Peyer's patch (tissue), 4 donors: Measurements from ENCODE around the gene SMNDC1. TPM values are rescaled to one million over a fixed set of nuclear protein-coding genes. Genes with fewer than 3 reads are reported as not detected.
A peak's percentile ranks its signal among the peaks of the same experiment; 100 is the strongest.

Source experiments
- DNase-seq, 3 donors: peaks; one replicate each; pipeline ENCODE4 v3.0.0-alpha.2; 2017 to 2019
- H3K27ac ChIP-seq, 4 donors: fragments of 200-600 bp; sonication (generic); one replicate each; pipeline ENCODE4 v1.5.1; 2016 to 2019
- H3K27me3 ChIP-seq, 2 donors: fragments of 200-600 bp; sonication (generic); one replicate each; pipeline ENCODE4 v1.5.1; 2019
- H3K36me3 ChIP-seq, 3 donors: fragments of 200-600 bp; sonication (generic); one replicate each; pipeline ENCODE4 v1.5.1; 2016 to 2019
- H3K4me1 ChIP-seq, 4 donors: fragments of 200-600 bp; sonication (generic); one replicate each; pipeline ENCODE4 v1.5.1; 2016 to 2019
- H3K4me3 ChIP-seq, 4 donors: fragments of 200-600 bp; sonication (generic); 1 replicate in 3 of 4; 2 replicates in 1 of 4; pipeline ENCODE4 v1.5.1; 2016 to 2019; ENCODE audit warnings: mild to moderate bottlenecking in 1 of 4
- H3K9me3 ChIP-seq, 4 donors: fragments of 200-600 bp; sonication (generic); one replicate each; pipeline ENCODE4 v1.5.1; 2016 to 2019; ENCODE audit warnings: mild to moderate bottlenecking in 1 of 4
- POLR2A ChIP-seq, 2 donors: fragments of 450-650 bp; IDR thresholded peaks; one replicate each; pipeline ENCODE4 v1.5.1; 2017; ENCODE audit warnings: antibody characterized with exemption in 2 of 2, mild to moderate bottlenecking in 2 of 2, moderate library complexity in 2 of 2
- total RNA-seq, 4 donors: library from RNA; depleted of rRNA; stranded (reverse); fragments of >200 nt; gene quantifications; one replicate each; pipeline ENCODE4 v1.1.0, GENCODE V29; 2016
- TF ChIP-seq, protein P1 (sequence below), 6 experiments: fragments of 450-650 bp in 4 of 6; fragments of 200-600 bp in 2 of 6; sonication (generic) in 1 of 6; IDR thresholded peaks; one replicate each; pipeline ENCODE4 v1.5.1; 2017 to 2019; ENCODE audit warnings: antibody characterized with exemption in 6 of 6, mild to moderate bottlenecking in 3 of 6, moderate library complexity in 1 of 6

Gene SMNDC1
- total RNA-seq, 4 donors from 2014 or later: 10.5 to 40.4 (median 17.5) TPM

DNA sequence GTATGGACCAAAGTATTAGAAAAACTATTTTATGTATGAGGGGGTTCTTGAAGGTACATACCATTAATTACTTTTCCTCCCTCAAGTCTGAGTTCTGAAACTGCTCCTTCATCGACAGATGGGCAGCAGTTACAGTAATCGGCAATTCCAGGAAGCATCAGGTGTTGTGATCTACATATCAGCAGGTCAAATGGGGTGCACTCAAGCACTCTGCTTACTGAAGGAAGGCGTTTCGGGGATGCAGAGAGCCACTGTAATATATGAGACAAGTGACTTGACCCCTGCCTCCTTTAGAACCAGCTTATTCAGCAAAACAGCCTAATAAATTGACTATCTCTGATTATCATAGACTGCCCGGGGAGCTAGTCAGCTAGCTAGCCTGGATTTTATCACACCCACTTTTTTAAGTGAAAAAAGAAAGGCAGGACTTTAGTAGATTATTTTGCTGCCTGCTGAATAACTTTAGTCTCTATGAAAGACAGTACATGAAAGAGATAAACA lies 4.2 kb downstream of the SMNDC1 start:
- no peak for TF ChIP-seq POLR2A (IDR thresholded peaks at IDR 0.05)
- TF ChIP-seq, protein P1, sequence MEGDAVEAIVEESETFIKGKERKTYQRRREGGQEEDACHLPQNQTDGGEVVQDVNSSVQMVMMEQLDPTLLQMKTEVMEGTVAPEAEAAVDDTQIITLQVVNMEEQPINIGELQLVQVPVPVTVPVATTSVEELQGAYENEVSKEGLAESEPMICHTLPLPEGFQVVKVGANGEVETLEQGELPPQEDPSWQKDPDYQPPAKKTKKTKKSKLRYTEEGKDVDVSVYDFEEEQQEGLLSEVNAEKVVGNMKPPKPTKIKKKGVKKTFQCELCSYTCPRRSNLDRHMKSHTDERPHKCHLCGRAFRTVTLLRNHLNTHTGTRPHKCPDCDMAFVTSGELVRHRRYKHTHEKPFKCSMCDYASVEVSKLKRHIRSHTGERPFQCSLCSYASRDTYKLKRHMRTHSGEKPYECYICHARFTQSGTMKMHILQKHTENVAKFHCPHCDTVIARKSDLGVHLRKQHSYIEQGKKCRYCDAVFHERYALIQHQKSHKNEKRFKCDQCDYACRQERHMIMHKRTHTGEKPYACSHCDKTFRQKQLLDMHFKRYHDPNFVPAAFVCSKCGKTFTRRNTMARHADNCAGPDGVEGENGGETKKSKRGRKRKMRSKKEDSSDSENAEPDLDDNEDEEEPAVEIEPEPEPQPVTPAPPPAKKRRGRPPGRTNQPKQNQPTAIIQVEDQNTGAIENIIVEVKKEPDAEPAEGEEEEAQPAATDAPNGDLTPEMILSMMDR (IDR thresholded peaks at IDR 0.05): no peak
- peaks cover 0 to 72% (median 0%) of the 10 kb centered on the region in 3 donors for H3K36me3 ChIP-seq
- no peak for DNase-seq
- H3K9me3 ChIP-seq: no peaks in the 10 kb centered on the region
- no peak overlapping the region for H3K27ac ChIP-seq
- no peak overlapping the region for H3K4me3 ChIP-seq
- H3K4me1 ChIP-seq: peaks cover 0 to 32% (median 3%) of the 10 kb centered on the region in 4 donors
- H3K27me3 ChIP-seq: no peaks in the 10 kb centered on the region

DNA sequence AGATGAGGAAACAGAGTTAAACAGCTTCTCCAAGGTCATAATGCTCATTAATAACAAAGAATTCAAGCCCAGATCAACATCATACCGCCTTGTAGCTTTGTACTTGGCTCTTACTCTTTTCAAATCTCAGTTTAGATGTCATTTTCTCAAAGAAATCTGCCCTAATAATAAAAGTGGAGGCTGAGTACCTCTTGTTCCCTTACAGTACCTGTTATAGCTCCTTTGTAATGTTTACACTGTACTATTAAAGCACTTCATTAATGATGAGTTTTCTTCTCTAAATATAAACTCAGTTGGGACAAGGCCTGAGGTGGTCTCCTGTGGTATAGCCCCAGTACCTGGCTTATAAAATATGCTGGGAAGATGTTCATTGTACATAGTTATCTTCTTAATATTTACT lies 7.8 kb downstream of the SMNDC1 start:
- no peak for DNase-seq
- Histone ChIP-seq H3K4me3 (no peak overlapping the region), H3K27me3 (no peaks in the 10 kb centered on the region), H3K9me3 (no peaks in the 10 kb centered on the region), H3K36me3 (peaks cover 0 to 97% (median 0%) of the 10 kb centered on the region in 3 donors), H3K4me1 (peaks cover 0 to 13% (median 0%) of the 10 kb centered on the region in 4 donors), H3K27ac (no peak overlapping the region)
- TF ChIP-seq POLR2A (IDR thresholded peaks at IDR 0.05): no peak

DNA sequence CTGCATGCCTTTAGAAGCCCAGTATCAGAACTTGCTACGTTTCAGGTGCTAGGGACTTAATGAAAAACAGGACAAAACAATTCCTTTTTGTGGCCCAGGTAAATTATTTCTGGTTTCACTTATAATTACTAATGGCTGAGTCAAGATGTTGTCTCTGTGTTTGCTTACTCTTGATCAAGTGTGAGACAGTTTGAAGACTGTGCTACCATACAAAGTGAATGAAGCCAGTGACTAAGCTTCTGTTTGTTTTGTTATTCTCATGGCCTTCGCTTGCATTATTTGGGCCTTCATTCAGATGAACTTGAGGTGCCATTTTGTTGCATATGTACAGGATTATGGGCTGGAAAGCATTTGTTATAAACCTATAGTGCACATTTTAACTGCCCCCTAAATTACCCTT lies 17.9 kb downstream of the SMNDC1 start:
- H3K4me3 ChIP-seq: no peak overlapping the region
- H3K4me1 ChIP-seq: no peaks in the 10 kb centered on the region
- peaks cover 0 to 74% (median 0%) of the 10 kb centered on the region in 3 donors for H3K36me3 ChIP-seq
- H3K27me3 ChIP-seq: no peaks in the 10 kb centered on the region
- H3K27ac ChIP-seq: no peak overlapping the region
- DNase-seq: no peak
- H3K9me3 ChIP-seq: no peaks in the 10 kb centered on the region
- no peak for TF ChIP-seq POLR2A (IDR thresholded peaks at IDR 0.05)
- TF ChIP-seq, protein P1 (IDR thresholded peaks at IDR 0.05): no peak

DNA sequence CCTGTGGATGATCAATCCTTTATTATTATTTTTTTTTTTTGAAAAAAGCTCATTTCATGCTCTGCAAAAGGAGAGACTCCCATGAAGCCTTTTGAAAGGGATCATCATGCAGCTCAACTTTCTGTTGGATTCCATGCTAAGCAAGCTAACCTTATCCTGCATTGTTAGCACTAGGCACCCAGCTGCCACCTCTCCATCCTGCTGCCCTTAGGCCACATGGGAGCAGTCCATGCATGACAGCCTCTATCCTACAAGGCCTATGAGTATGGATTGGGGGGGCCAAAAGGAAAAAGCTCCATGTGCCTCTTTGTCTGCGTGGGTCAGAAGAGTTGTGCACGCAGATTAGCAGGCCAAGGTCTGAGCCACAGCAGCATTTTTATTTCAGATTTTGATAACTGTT lies 19.2 kb downstream of the SMNDC1 start:
- DNase-seq: no peak
- no peak for TF ChIP-seq POLR2A (IDR thresholded peaks at IDR 0.05)
- TF ChIP-seq, protein P1 (IDR thresholded peaks at IDR 0.05): no peak
- Histone ChIP-seq H3K27ac (no peak overlapping the region), H3K27me3 (no peaks in the 10 kb centered on the region), H3K4me1 (no peaks in the 10 kb centered on the region), H3K36me3 (peaks cover 0 to 67% (median 0%) of the 10 kb centered on the region in 3 donors), H3K9me3 (no peaks in the 10 kb centered on the region), H3K4me3 (no peak overlapping the region)

DNA sequence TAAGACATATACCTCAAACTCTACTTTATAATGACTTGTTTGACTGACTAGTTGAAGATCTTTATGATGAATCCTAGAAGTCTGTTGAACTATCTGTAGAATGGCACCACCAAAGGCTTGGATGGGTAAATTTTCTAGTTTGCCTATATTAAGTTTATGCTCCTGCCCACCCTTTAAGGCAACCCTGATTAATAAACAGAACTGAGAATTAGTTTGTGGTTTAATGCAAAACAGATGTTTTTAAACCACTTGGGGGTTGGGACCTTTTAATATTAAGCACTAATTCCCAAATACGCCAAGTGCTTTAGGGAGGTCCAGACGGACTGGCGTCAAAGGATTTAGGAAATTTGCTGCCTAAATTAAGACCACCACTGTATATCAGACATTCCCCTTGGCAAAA lies 20.5 kb downstream of the SMNDC1 start:
- TF ChIP-seq POLR2A (IDR thresholded peaks at IDR 0.05): no peak
- TF ChIP-seq, protein P1 (IDR thresholded peaks at IDR 0.05): no peak
- Histone ChIP-seq H3K36me3 (peaks cover 0 to 66% (median 0%) of the 10 kb centered on the region in 3 donors), H3K27ac (no peak overlapping the region), H3K4me3 (no peak overlapping the region), H3K9me3 (no peaks in the 10 kb centered on the region), H3K4me1 (no peaks in the 10 kb centered on the region), H3K27me3 (no peaks in the 10 kb centered on the region)
- no peak for DNase-seq

DNA sequence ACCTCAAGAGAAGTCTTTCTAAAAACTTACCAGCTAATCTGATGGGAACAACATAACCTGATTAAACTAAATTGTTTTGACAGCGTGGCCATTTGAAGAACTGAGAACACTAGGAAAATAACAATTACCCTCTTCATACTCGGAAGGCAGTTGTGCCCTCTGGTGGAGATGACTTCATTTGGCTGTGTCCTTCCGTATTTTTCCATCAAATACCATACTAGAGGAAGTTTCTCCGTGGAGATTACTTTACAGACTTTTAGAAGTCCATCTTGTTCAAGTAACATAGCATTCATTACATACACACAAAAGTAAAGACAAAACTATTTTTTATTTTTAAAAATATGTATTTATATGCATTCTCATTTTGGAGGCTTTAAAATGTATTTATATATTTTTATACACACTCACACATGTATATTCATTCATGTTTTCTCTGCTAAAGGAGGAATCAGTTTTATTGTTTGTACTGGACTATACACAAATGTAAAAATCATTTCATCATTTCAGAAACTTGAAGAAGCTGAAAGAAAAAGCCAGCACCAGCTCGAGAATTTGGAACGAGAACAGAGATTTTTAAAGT lies 25.2 kb downstream of the SMNDC1 start:
- peaks cover 0 to 20% (median 0%) of the 10 kb centered on the region in 3 donors for H3K36me3 ChIP-seq
- peak in 2 of 3 donors; percentile 40 to 76 for DNase-seq
- H3K27ac ChIP-seq: no peak overlapping the region
- TF ChIP-seq POLR2A (IDR thresholded peaks at IDR 0.05): no peak
- TF ChIP-seq, protein P1 (IDR thresholded peaks at IDR 0.05): peak; percentile 48 to 91 (median 80)
- no peak overlapping the region for H3K4me3 ChIP-seq
- H3K9me3 ChIP-seq: no peaks in the 10 kb centered on the region
- no peaks in the 10 kb centered on the region for H3K4me1 ChIP-seq
- H3K27me3 ChIP-seq: no peaks in the 10 kb centered on the region
